Measurements from ENCODE around the gene NEK5.
"Not testable (repeated sequence)": the region's sequence is repeated elsewhere in the genome, so short reads cannot be mapped to it uniquely, and the experiment has no call there.

DNA sequence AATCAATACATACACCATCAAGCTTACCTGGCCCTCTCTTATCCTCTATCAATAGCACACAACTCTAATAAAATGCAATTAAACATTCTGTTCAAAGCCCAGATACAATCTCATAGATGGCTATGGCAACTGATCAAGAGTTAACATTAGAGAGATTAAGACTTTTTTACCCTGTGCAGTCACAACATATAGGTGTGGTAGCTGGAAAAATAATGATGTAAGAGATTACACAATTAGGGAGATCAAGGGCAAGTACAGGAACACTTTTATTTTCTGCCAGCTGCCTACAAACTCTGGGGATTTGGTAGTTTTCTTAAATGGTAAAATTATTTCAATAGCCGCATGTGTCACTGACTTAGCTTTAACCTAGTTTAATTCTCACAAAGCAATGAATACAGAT is 42.8 kb upstream of the NEK5 start:
- TF ChIP-seq, protein P1, sequence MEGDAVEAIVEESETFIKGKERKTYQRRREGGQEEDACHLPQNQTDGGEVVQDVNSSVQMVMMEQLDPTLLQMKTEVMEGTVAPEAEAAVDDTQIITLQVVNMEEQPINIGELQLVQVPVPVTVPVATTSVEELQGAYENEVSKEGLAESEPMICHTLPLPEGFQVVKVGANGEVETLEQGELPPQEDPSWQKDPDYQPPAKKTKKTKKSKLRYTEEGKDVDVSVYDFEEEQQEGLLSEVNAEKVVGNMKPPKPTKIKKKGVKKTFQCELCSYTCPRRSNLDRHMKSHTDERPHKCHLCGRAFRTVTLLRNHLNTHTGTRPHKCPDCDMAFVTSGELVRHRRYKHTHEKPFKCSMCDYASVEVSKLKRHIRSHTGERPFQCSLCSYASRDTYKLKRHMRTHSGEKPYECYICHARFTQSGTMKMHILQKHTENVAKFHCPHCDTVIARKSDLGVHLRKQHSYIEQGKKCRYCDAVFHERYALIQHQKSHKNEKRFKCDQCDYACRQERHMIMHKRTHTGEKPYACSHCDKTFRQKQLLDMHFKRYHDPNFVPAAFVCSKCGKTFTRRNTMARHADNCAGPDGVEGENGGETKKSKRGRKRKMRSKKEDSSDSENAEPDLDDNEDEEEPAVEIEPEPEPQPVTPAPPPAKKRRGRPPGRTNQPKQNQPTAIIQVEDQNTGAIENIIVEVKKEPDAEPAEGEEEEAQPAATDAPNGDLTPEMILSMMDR (IDR thresholded peaks at IDR 0.05): not testable (repeated sequence)
- not testable (repeated sequence) for TF ChIP-seq POLR2A (IDR thresholded peaks at IDR 0.05)
